ENCODE results near the gene LRRC57. TPM values are rescaled to one million over a fixed set of nuclear protein-coding genes. Genes with fewer than 3 reads are reported as not detected.

LRRC57 gene
- total RNA-seq, 4 donors from 2014 or later, result 6.0 to 15.4 (median 10.0) TPM

DNA sequence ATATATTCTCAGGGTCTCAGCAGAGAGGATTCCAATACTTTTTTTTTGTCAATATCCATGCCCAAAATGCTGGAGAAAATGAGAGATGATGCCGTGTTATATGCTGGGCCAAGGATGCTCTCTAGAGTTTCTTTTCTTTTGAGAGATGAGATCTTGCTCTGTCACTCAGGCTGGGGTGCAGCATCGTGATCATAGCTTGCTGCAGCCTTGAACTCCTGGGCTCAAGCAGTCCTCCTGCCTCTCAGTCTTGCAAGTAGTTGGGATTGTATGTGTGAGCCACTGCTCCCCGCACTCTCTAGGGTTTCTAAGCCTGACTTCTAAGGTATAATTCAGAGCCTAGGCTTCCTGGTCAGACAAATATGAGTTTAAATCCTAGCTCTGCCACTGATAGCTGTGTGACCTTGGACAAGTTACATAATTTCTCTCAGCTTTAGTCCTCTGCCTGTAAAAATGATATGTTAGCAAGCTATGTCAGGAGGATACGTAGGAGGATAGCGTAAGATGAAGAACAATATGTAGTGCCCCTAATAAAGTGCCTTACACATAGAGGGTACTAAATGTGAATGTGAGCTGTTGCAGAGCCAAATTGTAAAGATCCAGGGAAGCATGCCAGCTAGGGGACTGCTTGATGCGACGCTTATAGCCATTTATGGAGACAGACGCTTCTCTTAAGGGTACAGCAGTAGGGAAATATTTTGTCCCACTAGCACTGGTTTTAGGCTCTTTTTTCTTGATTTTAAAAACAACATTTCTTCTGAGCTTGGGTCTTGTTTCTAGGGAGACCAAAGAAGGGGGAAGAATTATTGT, 34.2 kb upstream of the LRRC57 start:
- ATAC-seq (no peak), DNase-seq (no peak)
- Histone ChIP-seq H3K9me3 (no peaks in the 10 kb centered on the region), H3K27me3 (no peaks in the 10 kb centered on the region), H3K27ac (peak overlapping the region in 2 of 4 donors; percentile 50 to 60), H3K36me3 (no peaks in the 10 kb centered on the region), H3K4me1 (peaks cover 0 to 28% of the 10 kb centered on the region in 2 donors), H3K4me3 (no peak overlapping the region)
- in situ Hi-C loops (cut with MboI; ENCODE audit: low sequenced_read_pairs in 4 of 4), result no loop called here
- no peak for TF ChIP-seq POLR2A (IDR thresholded peaks at IDR 0.05)
- TF ChIP-seq, protein P1, sequence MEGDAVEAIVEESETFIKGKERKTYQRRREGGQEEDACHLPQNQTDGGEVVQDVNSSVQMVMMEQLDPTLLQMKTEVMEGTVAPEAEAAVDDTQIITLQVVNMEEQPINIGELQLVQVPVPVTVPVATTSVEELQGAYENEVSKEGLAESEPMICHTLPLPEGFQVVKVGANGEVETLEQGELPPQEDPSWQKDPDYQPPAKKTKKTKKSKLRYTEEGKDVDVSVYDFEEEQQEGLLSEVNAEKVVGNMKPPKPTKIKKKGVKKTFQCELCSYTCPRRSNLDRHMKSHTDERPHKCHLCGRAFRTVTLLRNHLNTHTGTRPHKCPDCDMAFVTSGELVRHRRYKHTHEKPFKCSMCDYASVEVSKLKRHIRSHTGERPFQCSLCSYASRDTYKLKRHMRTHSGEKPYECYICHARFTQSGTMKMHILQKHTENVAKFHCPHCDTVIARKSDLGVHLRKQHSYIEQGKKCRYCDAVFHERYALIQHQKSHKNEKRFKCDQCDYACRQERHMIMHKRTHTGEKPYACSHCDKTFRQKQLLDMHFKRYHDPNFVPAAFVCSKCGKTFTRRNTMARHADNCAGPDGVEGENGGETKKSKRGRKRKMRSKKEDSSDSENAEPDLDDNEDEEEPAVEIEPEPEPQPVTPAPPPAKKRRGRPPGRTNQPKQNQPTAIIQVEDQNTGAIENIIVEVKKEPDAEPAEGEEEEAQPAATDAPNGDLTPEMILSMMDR (IDR thresholded peaks at IDR 0.05 in 4 of 5, conservative IDR thresholded peaks at IDR 0.05 in 1 of 5), result no peak
- intact Hi-C loops (cut with DNase I; ENCODE audit: low total_unique reads), result no loop called here

DNA sequence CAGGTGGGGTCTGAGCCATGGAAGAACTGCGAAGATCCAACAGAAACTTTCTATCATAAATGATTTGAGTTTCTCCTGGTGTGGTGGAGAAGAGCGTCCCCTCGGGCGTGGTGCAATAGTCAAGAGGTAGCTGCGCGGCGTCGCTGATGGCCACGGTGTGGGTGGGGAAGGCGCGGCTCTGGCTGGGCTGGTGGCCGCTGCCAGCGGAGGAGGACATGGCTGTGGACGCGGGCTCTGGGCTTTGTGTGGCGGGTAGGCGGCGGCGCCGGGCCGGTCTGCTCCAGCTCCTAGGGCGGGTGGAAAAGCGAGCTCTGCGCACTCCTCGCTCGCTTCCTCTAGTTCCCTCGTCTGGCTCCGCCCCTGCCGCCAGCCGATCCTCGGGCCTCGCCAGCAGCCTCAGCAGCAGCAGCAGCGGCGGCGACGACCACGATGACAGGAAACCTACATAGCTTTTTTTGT, 32.7 kb upstream of the LRRC57 start:
- no peaks in the 10 kb centered on the region for H3K9me3 ChIP-seq
- intact Hi-C loops (cut with DNase I; ENCODE audit: low total_unique reads) (loop anchor here (1.0 kb wide), 1 partner anchor 124 kb away; no protein-coding TSS in a partner anchor), in situ Hi-C loops (cut with MboI; ENCODE audit: low sequenced_read_pairs in 4 of 4) (no loop called here)
- no peaks in the 10 kb centered on the region for H3K36me3 ChIP-seq
- peak overlapping the region; percentile 46 to 57 (median 51) for H3K4me3 ChIP-seq
- peaks cover 0 to 4% (median 0%) of the 10 kb centered on the region in 3 donors for H3K27me3 ChIP-seq
- peak overlapping the region; percentile 50 to 68 (median 61) for H3K27ac ChIP-seq
- TF ChIP-seq, protein P1 (IDR thresholded peaks at IDR 0.05 in 4 of 5, conservative IDR thresholded peaks at IDR 0.05 in 1 of 5), result no peak
- TF ChIP-seq POLR2A (IDR thresholded peaks at IDR 0.05), result peak; percentile 9 to 35
- DNase-seq, result peak; percentile 68 to 72
- peaks cover 6 to 30% of the 10 kb centered on the region in 2 donors for H3K4me1 ChIP-seq
- peak; percentile 81 to 89 for ATAC-seq

DNA sequence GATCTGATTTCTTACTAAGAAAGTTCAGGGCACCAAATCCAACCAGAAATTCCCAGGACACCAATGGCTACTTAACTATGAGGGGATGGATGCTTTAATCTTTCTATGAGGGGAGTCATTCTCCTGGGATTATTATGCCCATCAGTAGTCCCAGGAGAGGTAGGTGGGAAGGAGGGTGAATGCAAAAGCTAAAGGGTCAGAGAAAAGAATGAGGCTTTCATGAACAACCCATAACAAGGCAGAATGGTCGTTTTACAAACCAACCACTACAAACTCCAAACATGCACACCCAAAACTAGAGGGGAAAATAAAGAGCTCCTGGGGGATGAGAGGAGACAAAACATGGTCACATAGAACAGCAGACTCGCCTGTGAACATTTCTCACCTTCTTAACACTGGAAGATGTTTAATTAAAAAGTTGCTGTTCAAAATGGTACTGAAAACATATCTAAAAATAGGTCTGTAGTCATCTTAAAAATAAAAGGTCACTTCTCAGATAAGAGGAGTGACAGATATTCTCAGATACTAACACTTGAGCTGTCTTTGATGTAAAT, 30.5 kb upstream of the LRRC57 start:
- no peak for ATAC-seq
- intact Hi-C loops (cut with DNase I; ENCODE audit: low total_unique reads) (loop anchor here (5.0 to 10.0 kb wide), 2 partner anchors 82 to 346 kb away; partner anchors contain the start of genes SNAP23 and TTBK2), in situ Hi-C loops (cut with MboI; ENCODE audit: low sequenced_read_pairs in 4 of 4) (no loop called here)
- Histone ChIP-seq H3K36me3 (no peaks in the 10 kb centered on the region), H3K27ac (no peak overlapping the region), H3K4me1 (peaks cover 14 to 40% of the 10 kb centered on the region in 2 donors), H3K4me3 (no peak overlapping the region), H3K27me3 (peaks cover 0 to 5% (median 0%) of the 10 kb centered on the region in 3 donors), H3K9me3 (no peaks in the 10 kb centered on the region)
- TF ChIP-seq, protein P1 (IDR thresholded peaks at IDR 0.05 in 4 of 5, conservative IDR thresholded peaks at IDR 0.05 in 1 of 5), result no peak
- TF ChIP-seq POLR2A (IDR thresholded peaks at IDR 0.05), result no peak
- DNase-seq, result no peak

DNA sequence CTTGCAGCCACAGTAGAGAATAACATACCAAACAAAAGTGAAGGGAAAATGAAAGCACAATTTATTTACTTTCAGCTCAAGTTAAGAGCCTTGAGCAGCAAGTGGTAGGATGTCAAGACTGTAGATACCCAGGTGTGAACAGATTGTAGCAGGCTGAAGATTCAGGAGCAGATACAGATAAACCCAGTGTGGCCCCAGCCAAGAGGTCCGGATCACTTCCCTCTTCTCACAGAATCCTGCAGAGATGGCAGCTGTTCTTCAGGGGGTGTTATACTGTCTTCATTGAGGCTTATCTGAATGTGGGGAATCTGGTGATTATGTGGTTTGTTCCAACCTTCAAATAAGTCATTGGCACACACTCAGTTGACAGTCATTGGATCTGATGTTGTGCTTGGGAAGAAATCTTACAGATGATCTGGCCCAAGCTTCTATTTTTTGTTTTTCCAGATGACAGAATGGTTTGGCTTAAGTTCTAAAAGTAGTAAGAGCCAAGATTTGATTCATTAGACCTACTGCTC, 29.0 kb upstream of the LRRC57 start:
- TF ChIP-seq POLR2A (IDR thresholded peaks at IDR 0.05), result no peak
- TF ChIP-seq, protein P1 (IDR thresholded peaks at IDR 0.05 in 4 of 5, conservative IDR thresholded peaks at IDR 0.05 in 1 of 5), result no peak
- intact Hi-C loops (cut with DNase I; ENCODE audit: low total_unique reads), result loop anchor here (5.0 to 10.0 kb wide), 2 partner anchors 80 to 347 kb away; partner anchors contain the start of genes SNAP23 and TTBK2
- DNase-seq (peak in 1 of 2 donors; percentile 9), ATAC-seq (no peak)
- no peaks in the 10 kb centered on the region for H3K36me3 ChIP-seq
- H3K9me3 ChIP-seq, result no peaks in the 10 kb centered on the region
- in situ Hi-C loops (cut with MboI; ENCODE audit: low sequenced_read_pairs in 4 of 4), result no loop called here
- H3K4me1 ChIP-seq, result peaks cover 14 to 30% of the 10 kb centered on the region in 2 donors
- peak overlapping the region; percentile 52 to 85 (median 53) for H3K27ac ChIP-seq
- H3K27me3 ChIP-seq, result peaks cover 0 to 5% (median 0%) of the 10 kb centered on the region in 3 donors
- H3K4me3 ChIP-seq, result peak overlapping the region in 2 of 4 donors; percentile 85 to 87

Measured in gastrocnemius medialis (tissue), 4 donors.